ENCODE data around the gene SIRT2. TPM values are rescaled to one million over a fixed set of nuclear protein-coding genes. Genes with fewer than 3 reads are reported as not detected.

The SIRT2 gene
- total and polyA plus RNA-seq, 2 of the 13 experiments (the other 11 are each of a cell fraction or from before 2014, with no cell fraction given) = 22.3 to 26.1 TPM

- TF ChIP-seq HDAC1 (CRISPR knock-in tag; IDR thresholded peaks at IDR 0.05) = no peak
- TF ChIP-seq ZNF281 (CRISPR knock-in tag; IDR thresholded peaks at IDR 0.05; ENCODE audit: borderline replicate concordance) = no peak
- TF ChIP-seq NRL (CRISPR knock-in tag; IDR thresholded peaks at IDR 0.05; ENCODE audit: borderline replicate concordance) = peak; percentile 58; the same call in 1 of the 2 replicates
- 0 out of 2 replicates have a peak, but pooled peaks have one; percentile 22 for TF ChIP-seq PHF21A (CRISPR knock-in tag; IDR thresholded peaks at IDR 0.05)
- no peak for TF ChIP-seq ZNF557 (CRISPR knock-in tag; IDR thresholded peaks at IDR 0.05)
- no peak for TF ChIP-seq PHB2 (IDR thresholded peaks at IDR 0.05; ENCODE audit: partially characterized antibody)
- TF ChIP-seq PLRG1 (conservative IDR thresholded peaks at IDR 0.05) = no peak
- TF ChIP-seq PAXIP1 (CRISPR knock-in tag; conservative IDR thresholded peaks at IDR 0.05) = no peak
- 0 out of 2 replicates have a peak, but pooled peaks have one; percentile 37 for TF ChIP-seq ZNF280B (CRISPR knock-in tag; IDR thresholded peaks at IDR 0.05; ENCODE audit: borderline replicate concordance)
- TF ChIP-seq ZNF609 (CRISPR knock-in tag; IDR thresholded peaks at IDR 0.05; ENCODE audit: borderline replicate concordance) = no peak
- no peak for TF ChIP-seq BRCA1 (CRISPR knock-in tag; IDR thresholded peaks at IDR 0.05)
- TF ChIP-seq POLR2G (IDR thresholded peaks at IDR 0.05; ENCODE audit: low read depth, low read length) = 0 out of 2 replicates have a peak, but pooled peaks have one; percentile 8
- peak; percentile 89 for TF ChIP-seq ZBTB33 (CRISPR knock-in tag; IDR thresholded peaks at IDR 0.05)
Observed at GRCh38 chr19:38932425-38933179, 33.2 kb upstream of the SIRT2 start (continued).

All from HepG2 (cell line).